D721Med (cell line): ENCODE data around the gene TAOK1.

ENCODE experiments used
- DNase-seq: peaks from one replicate; pipeline ENCODE4 v3.0.0; 2011; ENCODE audit warnings: low spot score; ENCODE audit not compliant: insufficient read length
- FAIRE-seq: peaks from 2 replicates; lab custom pipeline; 2011; peaks lifted over from hg19 to GRCh38; lab: Jason Lieb, UNC
- CTCF ChIP-seq: IDR thresholded peaks from 2 replicates; pipeline ENCODE4 v1.5.1; 2012; ENCODE audit warnings: mild to moderate bottlenecking, control low read depth; ENCODE audit not compliant: insufficient read depth; ENCODE audit errors: missing control alignments

Gene TAOK1

GRCh38 chr17:29593591-29594518 lies 203.7 kb downstream of the TAOK1 start:
- DNase-seq: no peak
- peak; percentile 38 for TF ChIP-seq CTCF
- FAIRE-seq: no peak

- no peak for TF ChIP-seq CTCF
- DNase-seq (no peak), FAIRE-seq (no peak)
These were observed 204.4 kb downstream of the TAOK1 start for GRCh38 chr17:29594519-29595090.

GRCh38 chr17:29595107-29595942 lies 205.2 kb downstream of the TAOK1 start:
- FAIRE-seq (no peak), DNase-seq (no peak)
- no peak for TF ChIP-seq CTCF

GRCh38 chr17:29595943-29596774 lies 206.0 kb downstream of the TAOK1 start:
- DNase-seq (no peak), FAIRE-seq (no peak)
- TF ChIP-seq CTCF: no peak

GRCh38 chr17:29596811-29597210 lies 206.6 kb downstream of the TAOK1 start:
- DNase-seq: no peak
- no peak for TF ChIP-seq CTCF
- FAIRE-seq: no peak

- DNase-seq (no peak), FAIRE-seq (no peak)
- no peak for TF ChIP-seq CTCF
These were observed 207.4 kb downstream of the TAOK1 start for GRCh38 chr17:29597361-29598172.
